GM19023 (cell line): ENCODE results near the gene STING1.
"Not testable (repeated sequence)": the region's sequence is repeated elsewhere in the genome, so short reads cannot be mapped to it uniquely, and the experiment has no call there.

ENCODE experiments used
- ATAC-seq: cut with Tn5 transposase; IDR thresholded peaks from one replicate; pipeline ENCODE4 v1.9.1; 2021; ENCODE audit warnings: mild to moderate bottlenecking, moderate library complexity; ENCODE audit not compliant: unreplicated experiment

Gene STING1

GRCh38 chr5:139503036-139503817 is 20.7 kb upstream of the STING1 start:
- not testable (repeated sequence) for ATAC-seq

GRCh38 chr5:139501381-139501780 is 18.8 kb upstream of the STING1 start:
- no peak for ATAC-seq

- ATAC-seq, result no peak
Measured at GRCh38 chr5:139495638-139496435, 13.3 kb upstream of the STING1 start.

- no peak for ATAC-seq
Measured at GRCh38 chr5:139494832-139495231, 12.3 kb upstream of the STING1 start.

GRCh38 chr5:139494256-139494655 is 11.7 kb upstream of the STING1 start:
- ATAC-seq, result no peak

GRCh38 chr5:139492700-139493192 is 10.2 kb upstream of the STING1 start:
- ATAC-seq, result no peak

- ATAC-seq, result no peak
Measured at GRCh38 chr5:139488260-139488659, 5.7 kb upstream of the STING1 start.

- no peak for ATAC-seq
Measured at GRCh38 chr5:139486201-139486600, 3.6 kb upstream of the STING1 start.

GRCh38 chr5:139482890-139483208 is 291 bp upstream of the STING1 start:
- not testable (repeated sequence) for ATAC-seq

- no peak for ATAC-seq
Measured at GRCh38 chr5:139481580-139482049, 943 bp downstream of the STING1 start.

GRCh38 chr5:139481122-139481533 is 1.4 kb downstream of the STING1 start:
- no peak for ATAC-seq

GRCh38 chr5:139479729-139480128 is 2.8 kb downstream of the STING1 start:
- not testable (repeated sequence) for ATAC-seq

GRCh38 chr5:139478657-139479423 is 3.7 kb downstream of the STING1 start:
- ATAC-seq, result not testable (repeated sequence)

- ATAC-seq, result no peak
Measured at GRCh38 chr5:139475865-139476617, 6.5 kb downstream of the STING1 start.

GRCh38 chr5:139474890-139475791 is 7.4 kb downstream of the STING1 start:
- ATAC-seq, result no peak

GRCh38 chr5:139473565-139473964 is 9.0 kb downstream of the STING1 start:
- ATAC-seq, result no peak

GRCh38 chr5:139473105-139473504 is 9.5 kb downstream of the STING1 start:
- no peak for ATAC-seq

- ATAC-seq, result no peak
Measured at GRCh38 chr5:139472386-139473030, 10.1 kb downstream of the STING1 start.

- no peak for ATAC-seq
Measured at GRCh38 chr5:139470821-139471300, 11.7 kb downstream of the STING1 start, which contains the start of gene SMIM33. Gene SMIM33 (plus strand): TSS chr5:139471004. CDS start chr5:139471122, 118 bp downstream.
